NOMO-1 treated with dmso at 0.1 percent for 144 hours (cell line): ENCODE data around the gene CEMIP.
A peak's percentile ranks its signal among the peaks of the same experiment; 100 is the strongest.
"Not testable (repeated sequence)": the region's sequence is repeated elsewhere in the genome, so short reads cannot be mapped to it uniquely, and the experiment has no call there.

Experiments
- DNase-seq: peaks from one replicate; lab custom pipeline; 2025; ENCODE audit not compliant: unreplicated experiment; lab: John Stamatoyannopoulos, UW

Gene CEMIP

GRCh38 chr15:80946576-80946975, 167.4 kb downstream of the CEMIP start:
- no peak for DNase-seq

- no peak for DNase-seq
These were observed 169.6 kb downstream of the CEMIP start for GRCh38 chr15:80948651-80949292.

GRCh38 chr15:80949756-80950155, 170.6 kb downstream of the CEMIP start:
- no peak for DNase-seq

GRCh38 chr15:80950291-80951078, 171.3 kb downstream of the CEMIP start:
- DNase-seq: no peak

- DNase-seq: no peak
These were observed 172.8 kb downstream of the CEMIP start for GRCh38 chr15:80951941-80952340.

- DNase-seq: no peak
These were observed 174.1 kb downstream of the CEMIP start for GRCh38 chr15:80953001-80953952.

- DNase-seq: no peak
These were observed 175.0 kb downstream of the CEMIP start for GRCh38 chr15:80953953-80954778.

GRCh38 chr15:80955571-80956452, 176.6 kb downstream of the CEMIP start:
- DNase-seq: not testable (repeated sequence)

GRCh38 chr15:80957556-80957955, 178.4 kb downstream of the CEMIP start:
- DNase-seq: no peak

- no peak for DNase-seq
These were observed 178.8 kb downstream of the CEMIP start for GRCh38 chr15:80957976-80958375.

GRCh38 chr15:80958818-80959495, 179.8 kb downstream of the CEMIP start:
- no peak for DNase-seq

GRCh38 chr15:80965454-80965853, 186.3 kb downstream of the CEMIP start:
- DNase-seq: not testable (repeated sequence)

GRCh38 chr15:80966431-80967197, 187.4 kb downstream of the CEMIP start:
- DNase-seq: no peak

GRCh38 chr15:80967451-80967850, 188.3 kb downstream of the CEMIP start:
- DNase-seq: no peak

- no peak for DNase-seq
These were observed 188.9 kb downstream of the CEMIP start for GRCh38 chr15:80967991-80968510.

- no peak for DNase-seq
These were observed 190.1 kb downstream of the CEMIP start for GRCh38 chr15:80969316-80969715.

- peak; percentile 18 for DNase-seq
These were observed 191.0 kb downstream of the CEMIP start for GRCh38 chr15:80970018-80970657.

GRCh38 chr15:80970658-80971057, 191.5 kb downstream of the CEMIP start:
- no peak for DNase-seq
